Esophagus squamous epithelium (tissue), 5 donors: Measurements from ENCODE around the gene RAP2A. TPM values are rescaled to one million over a fixed set of nuclear protein-coding genes. Genes with fewer than 3 reads are reported as not detected.

Experiments used
- DNase-seq: peaks from one replicate; lab custom pipeline; 2025; lab: John Stamatoyannopoulos, UW
- H3K27ac ChIP-seq, 4 donors: fragments of 200-600 bp; sonication (generic); one replicate each; pipeline ENCODE4 v1.5.1; 2016 to 2019; ENCODE audit warnings: mild to moderate bottlenecking in 1 of 4
- H3K27me3 ChIP-seq, 4 donors: fragments of 200-600 bp; sonication (generic); 1 replicate in 3 of 4; 2 replicates in 1 of 4; pipeline versions ENCODE4 v1.5.1 to v1.6.0; 2017 to 2021; ENCODE audit warnings: antibody characterized with exemption in 1 of 4
- H3K36me3 ChIP-seq, 3 donors: fragments of 200-600 bp; sonication (generic); one replicate each; pipeline ENCODE4 v1.5.1; 2016 to 2019
- H3K4me1 ChIP-seq, 3 donors: fragments of 200-600 bp; sonication (generic); one replicate each; pipeline ENCODE4 v1.5.1; 2017 to 2019
- H3K4me3 ChIP-seq, 4 donors: fragments of 200-600 bp; sonication (generic); 1 replicate in 3 of 4; 2 replicates in 1 of 4; pipeline ENCODE4 v1.5.1; 2016 to 2019; ENCODE audit warnings: mild to moderate bottlenecking in 2 of 4, moderate library complexity in 1 of 4
- H3K9me3 ChIP-seq, 3 donors: fragments of 200-600 bp; sonication (generic); one replicate each; pipeline ENCODE4 v1.5.1; 2016 to 2019
- POLR2A ChIP-seq, 4 donors: fragments of 450-650 bp; IDR thresholded peaks; one replicate each; pipeline ENCODE4 v1.6.1; 2017; ENCODE audit warnings: antibody characterized with exemption in 4 of 4, mild to moderate bottlenecking in 4 of 4, moderate library complexity in 3 of 4
- WGBS, 2 donors: methylation state at CpG; one replicate each; pipeline ENCODE4 v1.1.5; 2018; 5-methylcytosine and 5-hydroxymethylcytosine counted together
- intact Hi-C: fragments of 100-400 bp; cut with DNase I; formaldehyde crosslinking; loops from one replicate; pipeline ENCODE4 v1.15.0; 2022
- total RNA-seq, 4 donors: library from RNA; depleted of rRNA; stranded (reverse); fragments of >200 nt; gene quantifications; one replicate each; pipeline ENCODE4 v1.1.0, GENCODE V29; 2016
- TF ChIP-seq, protein P1 (sequence below), 6 experiments: fragments of 450-650 bp in 4 of 6; fragments of 200-600 bp in 2 of 6; sonication (generic) in 2 of 6; IDR thresholded peaks; one replicate each; pipeline ENCODE4 v1.5.1; 2016 to 2019; ENCODE audit warnings: antibody characterized with exemption in 6 of 6, mild to moderate bottlenecking in 4 of 6, moderate library complexity in 4 of 6
- donor health status: DM: yes; HTN: yes; CAD: no.

The RAP2A gene
- total RNA-seq, 4 donors from 2014 or later: 20.3 to 29.1 (median 26.7) TPM

DNA sequence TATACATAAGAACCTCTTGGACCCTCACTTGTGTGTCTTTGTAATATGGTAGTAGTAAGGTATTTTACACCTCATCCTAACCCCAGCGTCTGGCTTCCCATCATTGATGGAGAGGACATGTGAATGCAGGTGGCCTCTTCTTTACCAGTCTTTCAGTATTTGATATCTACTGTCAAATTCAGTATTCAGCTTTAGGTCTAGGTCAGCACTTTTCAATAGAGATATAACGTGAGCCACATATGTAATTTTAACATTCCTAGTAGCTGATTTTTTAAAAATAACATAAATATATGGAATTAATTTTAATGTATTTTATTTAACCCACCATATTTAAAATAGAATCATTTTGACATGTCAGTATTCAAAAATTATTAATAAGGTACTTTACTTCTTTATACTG lies 2.9 kb downstream of the RAP2A start:
- H3K36me3 ChIP-seq: no peaks in the 10 kb centered on the region
- no peaks in the 10 kb centered on the region for H3K27me3 ChIP-seq
- intact Hi-C loops: no loop called here
- no peak for DNase-seq
- H3K4me3 ChIP-seq: peak overlapping the region in 3 of 4 donors; percentile 82 to 94 (median 86)
- H3K9me3 ChIP-seq: no peaks in the 10 kb centered on the region
- TF ChIP-seq POLR2A (IDR thresholded peaks at IDR 0.05): no peak
- TF ChIP-seq, protein P1, sequence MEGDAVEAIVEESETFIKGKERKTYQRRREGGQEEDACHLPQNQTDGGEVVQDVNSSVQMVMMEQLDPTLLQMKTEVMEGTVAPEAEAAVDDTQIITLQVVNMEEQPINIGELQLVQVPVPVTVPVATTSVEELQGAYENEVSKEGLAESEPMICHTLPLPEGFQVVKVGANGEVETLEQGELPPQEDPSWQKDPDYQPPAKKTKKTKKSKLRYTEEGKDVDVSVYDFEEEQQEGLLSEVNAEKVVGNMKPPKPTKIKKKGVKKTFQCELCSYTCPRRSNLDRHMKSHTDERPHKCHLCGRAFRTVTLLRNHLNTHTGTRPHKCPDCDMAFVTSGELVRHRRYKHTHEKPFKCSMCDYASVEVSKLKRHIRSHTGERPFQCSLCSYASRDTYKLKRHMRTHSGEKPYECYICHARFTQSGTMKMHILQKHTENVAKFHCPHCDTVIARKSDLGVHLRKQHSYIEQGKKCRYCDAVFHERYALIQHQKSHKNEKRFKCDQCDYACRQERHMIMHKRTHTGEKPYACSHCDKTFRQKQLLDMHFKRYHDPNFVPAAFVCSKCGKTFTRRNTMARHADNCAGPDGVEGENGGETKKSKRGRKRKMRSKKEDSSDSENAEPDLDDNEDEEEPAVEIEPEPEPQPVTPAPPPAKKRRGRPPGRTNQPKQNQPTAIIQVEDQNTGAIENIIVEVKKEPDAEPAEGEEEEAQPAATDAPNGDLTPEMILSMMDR (IDR thresholded peaks at IDR 0.05): no peak
- 90% methylated on average over 2 of the region's 2 CpGs for WGBS, 2 donors
- peaks cover 6 to 54% (median 8%) of the 10 kb centered on the region in 3 donors for H3K4me1 ChIP-seq
- H3K27ac ChIP-seq: no peak overlapping the region

DNA sequence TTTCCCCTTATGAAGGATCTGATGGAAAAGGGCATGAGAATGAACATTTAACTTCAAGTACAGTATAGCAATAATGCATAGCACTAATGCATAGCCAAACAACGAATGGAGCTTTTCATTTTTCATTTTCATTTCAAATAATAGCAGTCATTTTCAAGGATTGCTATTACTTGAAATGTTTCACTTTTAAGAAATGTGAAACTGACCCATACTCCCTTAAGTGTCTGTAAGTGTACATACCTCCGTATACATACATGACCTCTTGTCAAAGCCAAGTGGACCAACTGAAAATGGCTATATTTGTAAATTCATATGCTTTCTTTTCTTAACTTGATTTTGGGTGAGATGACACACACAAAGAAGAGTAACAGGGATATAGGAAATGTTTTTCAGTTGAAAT lies 3.8 kb downstream of the RAP2A start:
- H3K36me3 ChIP-seq: no peaks in the 10 kb centered on the region
- DNase-seq: no peak
- H3K9me3 ChIP-seq: no peaks in the 10 kb centered on the region
- H3K4me3 ChIP-seq: no peak overlapping the region
- TF ChIP-seq, protein P1 (IDR thresholded peaks at IDR 0.05): no peak
- no peak for TF ChIP-seq POLR2A (IDR thresholded peaks at IDR 0.05)
- peaks cover 6 to 48% (median 8%) of the 10 kb centered on the region in 3 donors for H3K4me1 ChIP-seq
- H3K27me3 ChIP-seq: no peaks in the 10 kb centered on the region
- intact Hi-C loops: no loop called here
- WGBS, 2 donors: 68 to 75% methylated on average over 2 of the region's 2 CpGs
- no peak overlapping the region for H3K27ac ChIP-seq

DNA sequence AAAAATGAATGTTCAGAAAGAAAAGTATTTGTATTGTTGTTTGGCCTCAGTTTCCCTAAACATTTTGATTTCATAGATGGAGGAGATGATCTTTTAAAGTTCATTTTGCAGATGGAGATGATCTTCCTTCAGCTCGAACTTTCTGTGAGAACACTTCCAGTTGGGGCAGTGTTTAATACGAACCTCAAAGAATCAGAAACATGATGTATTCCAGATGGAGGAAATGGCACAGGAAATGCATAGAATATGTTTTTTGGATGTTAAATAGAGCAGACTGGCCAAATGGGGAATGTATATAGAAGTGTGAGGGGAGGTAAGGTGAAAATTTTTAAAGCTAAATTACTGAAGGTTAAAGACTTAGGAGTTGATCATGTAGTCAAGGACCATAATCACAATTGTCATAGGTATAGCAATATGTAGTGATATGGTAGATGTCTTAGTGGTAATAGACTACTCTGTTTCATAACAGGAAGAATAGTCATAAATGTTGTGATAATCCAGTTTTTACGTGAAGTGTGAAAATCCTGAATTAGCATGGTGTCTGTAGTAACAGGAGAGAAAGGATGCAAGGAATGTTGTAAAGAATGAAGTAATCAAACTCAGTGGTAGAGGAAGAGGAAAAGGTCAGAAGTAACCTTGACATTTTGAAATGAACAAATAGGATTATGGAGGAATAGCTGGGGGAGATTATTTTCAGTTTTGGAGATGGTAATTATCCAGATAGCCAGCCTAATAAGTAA lies 5.1 kb downstream of the RAP2A start:
- Histone ChIP-seq H3K4me3 (no peak overlapping the region), H3K27ac (no peak overlapping the region), H3K4me1 (peaks cover 6 to 48% (median 8%) of the 10 kb centered on the region in 3 donors), H3K27me3 (no peaks in the 10 kb centered on the region), H3K9me3 (no peaks in the 10 kb centered on the region), H3K36me3 (peaks cover 0 to 9% (median 0%) of the 10 kb centered on the region in 3 donors)
- WGBS, 2 donors: 66 to 76% methylated on average over 3 of the region's 3 CpGs
- intact Hi-C loops: no loop called here
- no peak for TF ChIP-seq POLR2A (IDR thresholded peaks at IDR 0.05)
- TF ChIP-seq, protein P1 (IDR thresholded peaks at IDR 0.05): no peak
- DNase-seq: no peak

DNA sequence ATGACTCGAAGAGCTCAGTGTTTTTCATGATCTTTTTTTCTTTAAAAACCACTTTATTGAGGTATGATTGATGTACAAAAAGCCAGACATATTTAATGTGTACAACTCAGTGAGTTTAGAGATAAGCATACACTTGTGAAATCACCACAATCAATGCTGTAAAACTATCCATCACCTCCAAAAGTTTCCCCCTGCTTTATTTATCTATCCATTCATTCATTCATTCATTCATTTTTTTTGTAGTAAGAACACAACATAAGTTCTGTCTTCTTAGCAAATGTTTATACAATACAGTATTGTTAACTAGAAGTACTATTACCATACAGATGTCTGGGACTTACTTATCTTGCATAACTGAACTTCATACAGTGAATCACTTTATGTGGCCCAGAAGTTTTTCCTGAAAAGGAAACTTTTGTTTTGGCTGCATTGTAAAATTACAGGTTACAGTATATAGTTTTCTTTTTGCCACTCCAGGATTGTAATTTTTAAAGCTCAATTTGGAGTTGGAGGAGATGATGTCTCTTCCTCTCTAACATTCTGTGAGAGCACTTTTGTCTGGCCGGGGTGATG lies 6.7 kb downstream of the RAP2A start:
- 62 to 69% methylated on average over 2 of the region's 2 CpGs for WGBS, 2 donors
- no peak overlapping the region for H3K27ac ChIP-seq
- intact Hi-C loops: no loop called here
- H3K27me3 ChIP-seq: no peaks in the 10 kb centered on the region
- no peak for DNase-seq
- TF ChIP-seq, protein P1 (IDR thresholded peaks at IDR 0.05): no peak
- no peak for TF ChIP-seq POLR2A (IDR thresholded peaks at IDR 0.05)
- H3K4me3 ChIP-seq: no peak overlapping the region
- no peaks in the 10 kb centered on the region for H3K9me3 ChIP-seq
- peaks cover 0 to 10% (median 0%) of the 10 kb centered on the region in 3 donors for H3K36me3 ChIP-seq
- H3K4me1 ChIP-seq: peaks cover 6 to 39% (median 8%) of the 10 kb centered on the region in 3 donors

DNA sequence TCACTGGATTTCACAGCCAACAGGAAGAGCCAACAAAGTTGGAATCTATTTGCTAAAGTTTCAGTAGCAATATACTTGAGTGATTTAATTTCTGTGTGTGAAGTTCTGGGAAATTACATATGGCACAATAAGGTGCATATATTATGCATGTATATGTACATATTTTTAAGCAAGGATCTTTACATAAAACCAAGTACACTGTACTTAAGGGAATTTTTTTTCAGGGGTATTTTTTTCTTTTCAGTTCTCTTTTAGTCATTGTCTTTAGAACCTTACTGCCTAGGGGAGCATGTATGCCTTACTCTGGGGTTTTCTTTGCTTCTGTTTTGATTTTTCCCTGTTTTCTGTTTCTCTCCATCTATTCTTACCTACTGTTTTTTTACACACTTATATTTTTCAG lies 7.4 kb downstream of the RAP2A start:
- no peak for DNase-seq
- H3K27ac ChIP-seq: no peak overlapping the region
- peaks cover 0 to 32% (median 5%) of the 10 kb centered on the region in 3 donors for H3K4me1 ChIP-seq
- H3K9me3 ChIP-seq: no peaks in the 10 kb centered on the region
- TF ChIP-seq POLR2A (IDR thresholded peaks at IDR 0.05): no peak
- TF ChIP-seq, protein P1 (IDR thresholded peaks at IDR 0.05): no peak
- H3K36me3 ChIP-seq: peaks cover 0 to 10% (median 0%) of the 10 kb centered on the region in 3 donors
- intact Hi-C loops: no loop called here
- no peak overlapping the region for H3K4me3 ChIP-seq
- H3K27me3 ChIP-seq: no peaks in the 10 kb centered on the region
